ENCODE results near the gene ROR2.

- TF ChIP-seq, protein P1, sequence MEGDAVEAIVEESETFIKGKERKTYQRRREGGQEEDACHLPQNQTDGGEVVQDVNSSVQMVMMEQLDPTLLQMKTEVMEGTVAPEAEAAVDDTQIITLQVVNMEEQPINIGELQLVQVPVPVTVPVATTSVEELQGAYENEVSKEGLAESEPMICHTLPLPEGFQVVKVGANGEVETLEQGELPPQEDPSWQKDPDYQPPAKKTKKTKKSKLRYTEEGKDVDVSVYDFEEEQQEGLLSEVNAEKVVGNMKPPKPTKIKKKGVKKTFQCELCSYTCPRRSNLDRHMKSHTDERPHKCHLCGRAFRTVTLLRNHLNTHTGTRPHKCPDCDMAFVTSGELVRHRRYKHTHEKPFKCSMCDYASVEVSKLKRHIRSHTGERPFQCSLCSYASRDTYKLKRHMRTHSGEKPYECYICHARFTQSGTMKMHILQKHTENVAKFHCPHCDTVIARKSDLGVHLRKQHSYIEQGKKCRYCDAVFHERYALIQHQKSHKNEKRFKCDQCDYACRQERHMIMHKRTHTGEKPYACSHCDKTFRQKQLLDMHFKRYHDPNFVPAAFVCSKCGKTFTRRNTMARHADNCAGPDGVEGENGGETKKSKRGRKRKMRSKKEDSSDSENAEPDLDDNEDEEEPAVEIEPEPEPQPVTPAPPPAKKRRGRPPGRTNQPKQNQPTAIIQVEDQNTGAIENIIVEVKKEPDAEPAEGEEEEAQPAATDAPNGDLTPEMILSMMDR (conservative IDR thresholded peaks at IDR 0.05; ENCODE audit: low read depth, low read length): no peak
- no peak for TF ChIP-seq EZH2 (IDR thresholded peaks at IDR 0.05; ENCODE audit: low read length, unreplicated experiment)
- TF ChIP-seq EZH2phosphoT487 (IDR thresholded peaks at IDR 0.05; ENCODE audit: borderline replicate concordance, low read length): no peak
Observed at GRCh38 chr9:91740701-91741100, 209.3 kb downstream of the ROR2 start.

Data from PC-3 (cell line).